B cell (primary cell): ENCODE measurements around the gene DAW1.

Experiments
- EZH2 ChIP-seq: IDR thresholded peaks from 2 replicates; pipeline ENCODE4 v1.6.1; 2012; ENCODE audit warnings: borderline replicate concordance, low read depth, mild to moderate bottlenecking, moderate library complexity, low read length; ENCODE audit not compliant: insufficient read depth, poor library complexity, severe bottlenecking
- TF ChIP-seq, protein P1 (sequence below): fragments of 200-600 bp; IDR thresholded peaks from one replicate; pipeline ENCODE4 v1.8.0; 2022; ENCODE audit warnings: antibody characterized with exemption, mild to moderate bottlenecking

DNA sequence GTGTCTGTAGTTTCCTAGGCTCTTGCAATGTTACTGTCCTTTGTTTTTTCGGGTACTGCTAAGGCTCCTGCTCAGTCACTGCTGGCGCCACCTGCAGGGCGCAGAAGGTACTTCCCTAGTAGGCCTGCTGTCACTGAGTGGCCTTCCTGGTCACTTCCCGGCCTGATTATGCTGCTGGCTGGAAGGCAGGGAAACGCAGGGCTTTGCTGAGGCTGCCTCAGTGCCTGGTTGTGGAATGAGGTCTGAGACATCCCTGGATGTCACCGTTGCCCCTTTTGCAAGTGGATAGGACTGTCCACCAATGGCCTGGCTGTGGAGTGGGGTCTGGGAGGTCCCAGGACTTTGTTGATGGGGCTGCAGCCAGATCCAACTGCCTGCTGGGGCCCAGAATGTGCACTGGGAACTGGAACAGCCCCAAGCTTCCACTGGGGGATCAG lies 13.1 kb downstream of the DAW1 start:
- TF ChIP-seq, protein P1, sequence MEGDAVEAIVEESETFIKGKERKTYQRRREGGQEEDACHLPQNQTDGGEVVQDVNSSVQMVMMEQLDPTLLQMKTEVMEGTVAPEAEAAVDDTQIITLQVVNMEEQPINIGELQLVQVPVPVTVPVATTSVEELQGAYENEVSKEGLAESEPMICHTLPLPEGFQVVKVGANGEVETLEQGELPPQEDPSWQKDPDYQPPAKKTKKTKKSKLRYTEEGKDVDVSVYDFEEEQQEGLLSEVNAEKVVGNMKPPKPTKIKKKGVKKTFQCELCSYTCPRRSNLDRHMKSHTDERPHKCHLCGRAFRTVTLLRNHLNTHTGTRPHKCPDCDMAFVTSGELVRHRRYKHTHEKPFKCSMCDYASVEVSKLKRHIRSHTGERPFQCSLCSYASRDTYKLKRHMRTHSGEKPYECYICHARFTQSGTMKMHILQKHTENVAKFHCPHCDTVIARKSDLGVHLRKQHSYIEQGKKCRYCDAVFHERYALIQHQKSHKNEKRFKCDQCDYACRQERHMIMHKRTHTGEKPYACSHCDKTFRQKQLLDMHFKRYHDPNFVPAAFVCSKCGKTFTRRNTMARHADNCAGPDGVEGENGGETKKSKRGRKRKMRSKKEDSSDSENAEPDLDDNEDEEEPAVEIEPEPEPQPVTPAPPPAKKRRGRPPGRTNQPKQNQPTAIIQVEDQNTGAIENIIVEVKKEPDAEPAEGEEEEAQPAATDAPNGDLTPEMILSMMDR: peak; percentile 78
- no peak for TF ChIP-seq EZH2
